Lower leg skin (tissue), 4 donors: Measurements from ENCODE around the gene TFCP2. TPM values are rescaled to one million over a fixed set of nuclear protein-coding genes. Genes with fewer than 3 reads are reported as not detected.

Experiments
- DNase-seq, 2 donors: peaks; one replicate each; pipeline ENCODE4 v3.0.0-alpha.2; 2019; ENCODE audit warnings: low spot score in 2 of 2
- H3K4me3 ChIP-seq: fragments of 200-600 bp; sonication (generic); 2 replicates; pipeline ENCODE4 v1.5.1; 2017; ENCODE audit warnings: mild to moderate bottlenecking, low read depth; ENCODE audit not compliant: poor library complexity, severe bottlenecking
- CTCF ChIP-seq, 3 donors: fragments of 450-650 bp; IDR thresholded peaks; one replicate each; pipeline ENCODE4 v1.5.1; 2016; ENCODE audit warnings: antibody characterized with exemption in 3 of 3, mild to moderate bottlenecking in 3 of 3, moderate library complexity in 2 of 3
- POLR2A ChIP-seq, 2 donors: fragments of 450-650 bp; IDR thresholded peaks; one replicate each; pipeline ENCODE4 v1.6.1; 2016 to 2017; ENCODE audit warnings: antibody characterized with exemption in 2 of 2, mild to moderate bottlenecking in 1 of 2, moderate library complexity in 1 of 2
- WGBS, 2 donors: methylation state at CpG; one replicate each; pipeline ENCODE4 v1.1.5; 2018; 5-methylcytosine and 5-hydroxymethylcytosine counted together
- intact Hi-C: fragments of 100-400 bp; cut with DNase I; formaldehyde crosslinking; loops from one replicate; pipeline ENCODE4 v1.15.0; 2023; ENCODE audit warnings: low total_unique reads
- total RNA-seq, 4 donors: library from RNA; depleted of rRNA; stranded (reverse); fragments of >200 nt; gene quantifications; one replicate each; pipeline ENCODE4 v1.1.0, GENCODE V29; 2016

TFCP2 gene
- total RNA-seq, 4 donors from 2014 or later, result 14.9 to 17.7 (median 17.1) TPM

- 49 to 57% methylated on average over 5 of the region's 5 CpGs for WGBS, 2 donors
- no peak overlapping the region for H3K4me3 ChIP-seq
- intact Hi-C loops, result no loop called here
- no peak for TF ChIP-seq CTCF (IDR thresholded peaks at IDR 0.05)
- TF ChIP-seq POLR2A (IDR thresholded peaks at IDR 0.05), result no peak
- no peak for DNase-seq
These were observed 95.0 kb downstream of the TFCP2 start for GRCh38 chr12:51077930-51078329.

DNA sequence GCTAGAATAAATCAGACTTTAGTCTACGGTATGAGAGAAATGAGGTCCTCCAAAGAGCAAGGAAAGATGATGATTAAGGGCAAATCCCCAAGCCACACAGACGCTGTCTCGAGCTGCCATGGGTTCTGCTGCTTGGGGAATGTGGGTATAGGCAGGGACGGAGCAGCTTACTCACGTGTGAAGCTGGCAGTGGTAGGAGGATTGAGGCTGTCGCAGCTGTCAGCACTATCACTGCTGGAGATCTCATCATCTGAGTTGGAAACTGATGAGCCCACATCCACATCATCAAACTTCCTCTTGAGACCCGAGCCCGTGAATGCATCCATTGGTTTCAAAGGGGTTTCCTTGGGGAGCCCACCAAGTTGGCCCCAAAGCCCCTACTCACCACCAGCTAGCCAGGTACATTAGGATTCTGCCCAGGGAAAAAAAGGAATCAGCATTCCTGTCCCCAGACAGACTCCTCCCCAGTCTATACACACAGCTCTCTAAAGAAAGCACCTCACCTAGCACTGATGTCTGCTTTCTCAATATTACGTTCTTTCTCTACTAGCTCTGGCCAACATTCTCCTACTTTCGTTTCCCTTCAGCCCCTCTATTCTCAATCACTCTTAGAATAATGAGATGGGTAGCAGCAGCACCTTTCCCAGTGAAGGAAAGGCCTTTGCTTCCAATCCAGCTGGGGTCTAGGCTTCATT, 96.6 kb downstream of the TFCP2 start:
- intact Hi-C loops, result no loop called here
- no peak overlapping the region for H3K4me3 ChIP-seq
- 82 to 85% methylated on average over 10 of the region's 10 CpGs for WGBS, 2 donors
- TF ChIP-seq POLR2A (IDR thresholded peaks at IDR 0.05) (no peak), CTCF (IDR thresholded peaks at IDR 0.05) (no peak)
- no peak for DNase-seq

DNA sequence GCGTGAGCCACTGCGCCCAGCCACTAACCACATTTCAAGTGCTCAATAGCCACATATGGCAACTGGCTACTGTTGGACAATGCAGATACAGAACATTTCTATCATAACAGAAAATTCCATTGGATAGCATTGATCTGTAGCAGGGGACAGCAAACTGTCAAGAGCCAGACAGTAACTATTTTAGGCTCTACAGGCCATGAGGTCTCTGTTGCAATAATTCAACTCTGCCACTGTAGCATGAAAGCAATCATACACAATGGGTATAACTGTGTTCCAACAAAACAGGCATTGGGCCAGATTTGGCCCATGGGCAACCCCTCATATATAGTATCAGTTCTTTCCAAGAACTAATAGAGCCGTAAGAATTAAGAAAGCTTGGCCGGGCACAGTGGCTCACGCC, 97.5 kb downstream of the TFCP2 start:
- WGBS, 2 donors, result 97 to 99% methylated on average over 5 of the region's 5 CpGs
- no peak overlapping the region for H3K4me3 ChIP-seq
- no peak for DNase-seq
- TF ChIP-seq POLR2A (IDR thresholded peaks at IDR 0.05), result no peak
- TF ChIP-seq CTCF (IDR thresholded peaks at IDR 0.05), result no peak
- intact Hi-C loops, result no loop called here

DNA sequence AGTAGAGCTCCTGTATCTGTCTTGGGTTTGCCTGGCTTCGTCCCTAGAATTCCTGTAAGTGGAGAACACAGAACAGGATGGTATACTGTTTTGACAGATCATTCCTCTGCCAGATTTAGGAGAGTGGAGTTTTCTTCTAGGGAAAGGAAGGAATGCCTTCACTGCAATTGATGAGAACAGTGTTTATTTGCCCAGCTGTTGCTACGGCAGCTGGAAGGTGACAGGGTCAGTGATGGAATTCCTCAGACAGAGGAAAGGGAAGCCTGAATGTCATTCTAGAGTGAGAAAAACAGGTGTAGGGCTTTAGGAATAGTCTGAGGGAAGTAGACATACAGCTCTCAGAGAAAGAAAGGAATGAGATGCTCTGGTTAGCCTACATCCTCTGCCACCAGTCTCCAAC, 101.3 kb downstream of the TFCP2 start:
- no peak overlapping the region for H3K4me3 ChIP-seq
- intact Hi-C loops, result no loop called here
- DNase-seq, result no peak
- 94 to 99% methylated on average over 2 of the region's 2 CpGs for WGBS, 2 donors
- TF ChIP-seq CTCF (IDR thresholded peaks at IDR 0.05) (no peak), POLR2A (IDR thresholded peaks at IDR 0.05) (no peak)

GRCh38 chr12:51070004-51070403, 102.9 kb downstream of the TFCP2 start:
- 75 to 81% methylated on average over 3 of the region's 3 CpGs for WGBS, 2 donors
- DNase-seq, result no peak
- TF ChIP-seq CTCF (IDR thresholded peaks at IDR 0.05) (no peak), POLR2A (IDR thresholded peaks at IDR 0.05) (no peak)
- H3K4me3 ChIP-seq, result no peak overlapping the region
- intact Hi-C loops, result no loop called here

GRCh38 chr12:51067771-51068170, 105.2 kb downstream of the TFCP2 start:
- 78 to 88% methylated on average over 7 of the region's 7 CpGs for whole genome bisulfite sequencing, 2 donors

More at GRCh38 chr12:51067771-51068170, 105.2 kb downstream of the TFCP2 start:
- no peak for DNase-seq
- intact Hi-C loops, result no loop called here
- H3K4me3 ChIP-seq, result no peak overlapping the region
- no peak for TF ChIP-seq CTCF (IDR thresholded peaks at IDR 0.05)
- no peak for TF ChIP-seq POLR2A (IDR thresholded peaks at IDR 0.05)
